Endothelial cell of umbilical vein (primary cell): ENCODE data around the gene PPM1L. TPM values are rescaled to one million over a fixed set of nuclear protein-coding genes. Genes with fewer than 3 reads are reported as not detected.

ENCODE experiments used
- BruUV-seq: library from RNA; stranded (reverse); fragments of 400-500 nt; replicated peaks from 2 replicates; lab custom pipeline; 2021; lab: Mats Ljungman, UMichigan
- CTCF ChIA-PET: fragments of 300-600, 350-600 bp; sonication (Branson Sonifier 250); formaldehyde crosslinking; loops from one replicate; lab custom pipeline; 2021; ENCODE audit warnings: antibody characterized with exemption, inconsistent platforms; lab: Charles Lee
- POLR2A ChIA-PET: fragments of 300-600, 350-600 bp; sonication (Branson Sonifier 250); formaldehyde crosslinking; loops from one replicate; lab custom pipeline; 2021; ENCODE audit warnings: antibody characterized with exemption, inconsistent platforms; lab: Charles Lee
- DNase-seq: peaks from one replicate; pipeline ENCODE4 v3.0.0-alpha.2; 2011; ENCODE audit warnings: low read depth, low spot score
- FAIRE-seq: peaks from 2 replicates; lab custom pipeline; 2011; peaks lifted over from hg19 to GRCh38; lab: Jason Lieb, UNC
- H2AFZ ChIP-seq: 2 replicates; pipeline ENCODE4 v1.6.0; 2012; ENCODE audit warnings: low read depth, low read length, control low read depth, inconsistent platforms
- H3K27ac ChIP-seq: 2 replicates; pipeline ENCODE4 v1.5.1; 2011; ENCODE audit warnings: low read depth, mild to moderate bottlenecking, control low read depth, low read length, moderate library complexity; ENCODE audit not compliant: insufficient read depth
- H3K27me3 ChIP-seq, 2 experiments: 2 replicates each; pipeline versions ENCODE4 v1.6.0 to v1.6.1; 2011; ENCODE audit warnings: low read length in 2 of 2, mixed read lengths in 1 of 2; ENCODE audit not compliant: control insufficient read depth in 2 of 2, insufficient read depth in 2 of 2
- H3K36me3 ChIP-seq, 2 experiments: 2 replicates in 1 of 2; 3 replicates in 1 of 2; pipeline ENCODE4 v1.5.1; 2011; ENCODE audit warnings: low read length in 2 of 2, mild to moderate bottlenecking in 1 of 2, moderate library complexity in 1 of 2; ENCODE audit not compliant: control insufficient read depth in 2 of 2, insufficient read depth in 2 of 2; ENCODE audit errors: extremely low read depth in 1 of 2
- H3K4me1 ChIP-seq: 3 replicates; pipeline ENCODE4 v1.5.1; 2011; ENCODE audit warnings: mild to moderate bottlenecking, low read length; ENCODE audit not compliant: control insufficient read depth, insufficient read depth; ENCODE audit errors: extremely low read depth
- H3K4me2 ChIP-seq: 2 replicates; pipeline ENCODE4 v1.6.1; 2011; ENCODE audit warnings: low read length, control low read depth, mixed read lengths; ENCODE audit not compliant: insufficient read depth
- H3K4me3 ChIP-seq, 3 experiments: fragments of 200-600 bp in 1 of 3; sonication (generic), shearing (Covaris generic) in 1 of 3; replicated peaks in 1 of 3; 2 replicates each; pipeline ENCODE4 v1.5.1; 2011 to 2016; ENCODE audit warnings: control low read depth in 3 of 3, low read length in 3 of 3, mild to moderate bottlenecking in 2 of 3, inconsistent platforms in 1 of 3, low read depth in 1 of 3, moderate library complexity in 1 of 3; ENCODE audit not compliant: insufficient read depth in 1 of 3
- H3K79me2 ChIP-seq: 2 replicates; pipeline ENCODE4 v1.6.0; 2012; ENCODE audit warnings: low read length, inconsistent platforms; ENCODE audit not compliant: control insufficient read depth, insufficient read depth
- H3K9ac ChIP-seq: replicated peaks from 2 replicates; pipeline ENCODE3; 2011; ENCODE audit warnings: low read length, control low read depth; ENCODE audit not compliant: insufficient read depth; ENCODE audit errors: extremely low read depth
- H3K9me1 ChIP-seq: replicated peaks from 3 replicates; pipeline ENCODE4 v1.6.0; 2011; ENCODE audit warnings: mild to moderate bottlenecking, low read length; ENCODE audit not compliant: control insufficient read depth, insufficient read depth; ENCODE audit errors: extremely low read depth
- H3K9me3 ChIP-seq: replicated peaks from 2 replicates; pipeline ENCODE4 v1.5.1; 2012; ENCODE audit warnings: low read length, inconsistent platforms; ENCODE audit not compliant: control insufficient read depth, insufficient read depth
- H4K20me1 ChIP-seq: replicated peaks from 2 replicates; pipeline ENCODE3; 2011; ENCODE audit warnings: mild to moderate bottlenecking, low read length; ENCODE audit not compliant: control insufficient read depth, insufficient read depth; ENCODE audit errors: extremely low read depth
- CTCF ChIP-seq, 2 donors: IDR thresholded peaks; 1 replicate in 1 of 2; 2 replicates in 1 of 2; pipeline ENCODE4 v1.5.1; 2011; ENCODE audit warnings: low read length in 2 of 2, mild to moderate bottlenecking in 2 of 2, moderate library complexity in 2 of 2, control low read depth in 1 of 2, inconsistent platforms in 1 of 2, low read depth in 1 of 2; ENCODE audit not compliant: insufficient read depth in 1 of 2; ENCODE audit errors: extremely low read depth in 1 of 2
- EZH2 ChIP-seq: IDR thresholded peaks from 2 replicates; pipeline ENCODE4 v1.6.1; 2012; ENCODE audit warnings: borderline replicate concordance, low read depth, mild to moderate bottlenecking, moderate library complexity, low read length, inconsistent platforms; ENCODE audit not compliant: severe bottlenecking
- FOS ChIP-seq: IDR thresholded peaks from 2 replicates; pipeline ENCODE4 v1.6.1; 2011; ENCODE audit warnings: mild to moderate bottlenecking, low read length, moderate library complexity, borderline replicate concordance; ENCODE audit not compliant: insufficient read depth
- GATA2 ChIP-seq: IDR thresholded peaks from 2 replicates; pipeline ENCODE4 v1.7.0; 2011; ENCODE audit warnings: low read depth, mild to moderate bottlenecking, moderate library complexity, mixed read lengths, low read length; ENCODE audit not compliant: insufficient read length, insufficient read depth
- JUN ChIP-seq: IDR thresholded peaks from 2 replicates; pipeline ENCODE4 v1.6.1; 2011; ENCODE audit warnings: borderline replicate concordance, low read depth; ENCODE audit not compliant: insufficient read length, insufficient read depth
- MAX ChIP-seq: IDR thresholded peaks from 2 replicates; pipeline ENCODE4 v1.6.1; 2011; ENCODE audit not compliant: insufficient read depth, insufficient read length
- MYC ChIP-seq: IDR thresholded peaks from one replicate; pipeline ENCODE4 v1.6.1; 2011; ENCODE audit warnings: mild to moderate bottlenecking, low read depth, low read length
- POLR2A ChIP-seq: IDR thresholded peaks from 2 replicates; pipeline ENCODE4 v1.6.1; 2012; ENCODE audit warnings: low read depth, mild to moderate bottlenecking, control low read depth, low read length
- POLR2AphosphoS5 ChIP-seq: IDR thresholded peaks from 2 replicates; pipeline ENCODE4 v1.6.1; 2012; ENCODE audit warnings: low read depth, mild to moderate bottlenecking, control low read depth, low read length, moderate library complexity; ENCODE audit not compliant: insufficient read depth
- dilution Hi-C: fragments of 300-500 bp; cut with MboI; formaldehyde crosslinking; loops from one replicate; pipeline ENCODE4 v1.15.0; 2019; ENCODE audit warnings: low sequenced_read_pairs; ENCODE audit not compliant: extremely low pct_ligation_motif_present
- intact Hi-C: fragments of 100-400 bp; cut with micrococcal nuclease; formaldehyde crosslinking; loops from one replicate; pipeline ENCODE4 v1.10.0; 2022
- polyA plus RNA-seq, 4 experiments: library from polyadenylated mRNA; depleted of rRNA in 3 of 4; stranded (reverse) in 3 of 4; unstranded in 1 of 4; fragments of >200 nt; gene quantifications; 2 replicates each; pipeline versions ENCODE4 v1.2.1 to v1.2.3, GENCODE V29; 2011 to 2012; ENCODE audit warnings: missing spikeins in 1 of 4
- total RNA-seq: library from RNA; stranded (reverse); gene quantifications from 2 replicates; pipeline ENCODE4 v1.2.3, GENCODE V29; 2021

The PPM1L gene
- total and polyA plus RNA-seq, 2 donors (not counting 3 experiments of a cell fraction or from before 2014, with no cell fraction given): 0.63 to 2.9 TPM

- no peaks in the 10 kb centered on the region for H3K79me2 ChIP-seq
- CTCF ChIA-PET: interaction anchor here (2.8 kb wide), 1 partner anchor 11 kb away, joined by 13 read pairs; no protein-coding TSS in a partner anchor
- H3K4me1 ChIP-seq: no peaks in the 10 kb centered on the region
- POLR2A ChIA-PET: no interaction called here
- FAIRE-seq (no peak), DNase-seq (no peak)
- no peak overlapping the region for H3K4me3 ChIP-seq
- H3K9me3 ChIP-seq: no peaks in the 10 kb centered on the region
- no peak overlapping the region for H3K4me2 ChIP-seq
- no peaks in the 10 kb centered on the region for H4K20me1 ChIP-seq
- TF ChIP-seq MYC (no peak), JUN (no peak), CTCF (IDR thresholded peaks at IDR 0.05; ENCODE audit: extremely low read depth in 1 of 2, insufficient read depth in 1 of 2, low read depth in 1 of 2, low read length in 2 of 2) (no peak), FOS (no peak), MAX (no peak), POLR2A (no peak), POLR2AphosphoS5 (no peak), EZH2 (no peak), GATA2 (no peak)
- H3K36me3 ChIP-seq: no peaks in the 10 kb centered on the region
- no peaks in the 10 kb centered on the region for H3K9me1 ChIP-seq
- H2AFZ ChIP-seq: no peak overlapping the region
- H3K9ac ChIP-seq: no peak overlapping the region
- no peaks in the 10 kb centered on the region for H3K27me3 ChIP-seq
- dilution Hi-C loops (no loop called here), intact Hi-C loops (loop anchor here (10.0 kb wide), 1 partner anchor 451 kb away; no protein-coding TSS in a partner anchor)
- BruUV-seq: no TSS peak
- H3K27ac ChIP-seq: no peak overlapping the region
Measured at GRCh38 chr3:160945336-160945735, 189.3 kb downstream of the PPM1L start.
